BJ (cell line): Measurements from ENCODE around the gene ERC1. TPM values are rescaled to one million over a fixed set of nuclear protein-coding genes. Genes with fewer than 3 reads are reported as not detected.

Source experiments
- CTCF ChIA-PET: fragments of 350-600 bp; formaldehyde crosslinking; extraction: SDS; loops from one replicate; lab custom pipeline; 2021; ENCODE audit warnings: antibody characterized with exemption, inconsistent platforms; lab: Yijun Ruan, JAX
- POLR2A ChIA-PET: fragments of 300-600 bp; sonication (Branson Sonifier 250); formaldehyde crosslinking; extraction: SDS; loops from one replicate; lab custom pipeline; 2021; ENCODE audit warnings: antibody characterized with exemption; lab: Charles Lee
- DNase-seq: peaks from one replicate; pipeline ENCODE4 v3.0.0-alpha.2; 2011; ENCODE audit warnings: low read depth
- H3K27me3 ChIP-seq: 2 replicates; pipeline ENCODE4 v1.6.0; 2011; ENCODE audit warnings: low read length; ENCODE audit not compliant: control insufficient read depth, insufficient read depth
- H3K36me3 ChIP-seq: 2 replicates; pipeline ENCODE4 v1.5.1; 2011; ENCODE audit warnings: low read length; ENCODE audit not compliant: control insufficient read depth, insufficient read depth
- H3K4me3 ChIP-seq: 2 replicates; pipeline ENCODE4 v1.5.1; 2011; ENCODE audit warnings: low read depth, mild to moderate bottlenecking, control low read depth, low read length
- CTCF ChIP-seq: IDR thresholded peaks from 2 replicates; pipeline ENCODE4 v1.5.1; 2011; ENCODE audit warnings: low read depth, mild to moderate bottlenecking, control low read depth, inconsistent platforms, low read length, moderate library complexity; ENCODE audit not compliant: insufficient read depth
- polyA plus RNA-seq: library from polyadenylated mRNA; depleted of rRNA; stranded (reverse); fragments of >200 nt; gene quantifications from 2 replicates; pipeline ENCODE4 v1.2.3, GENCODE V29; 2011

The ERC1 gene
- polyA plus RNA-seq, 1 experiment: 14.5 TPM

GRCh38 chr12:1326258-1326657 lies 335.2 kb downstream of the ERC1 start:
- H3K4me3 ChIP-seq: no peak overlapping the region
- DNase-seq: no peak
- TF ChIP-seq CTCF: no peak
- ChIA-PET CTCF (interaction anchor here (0.7 kb wide), 1 partner anchor 28 kb away, joined by 3 read pairs; no protein-coding TSS in a partner anchor), POLR2A (no interaction called here)
- no peaks in the 10 kb centered on the region for H3K27me3 ChIP-seq
- no peaks in the 10 kb centered on the region for H3K36me3 ChIP-seq

DNA sequence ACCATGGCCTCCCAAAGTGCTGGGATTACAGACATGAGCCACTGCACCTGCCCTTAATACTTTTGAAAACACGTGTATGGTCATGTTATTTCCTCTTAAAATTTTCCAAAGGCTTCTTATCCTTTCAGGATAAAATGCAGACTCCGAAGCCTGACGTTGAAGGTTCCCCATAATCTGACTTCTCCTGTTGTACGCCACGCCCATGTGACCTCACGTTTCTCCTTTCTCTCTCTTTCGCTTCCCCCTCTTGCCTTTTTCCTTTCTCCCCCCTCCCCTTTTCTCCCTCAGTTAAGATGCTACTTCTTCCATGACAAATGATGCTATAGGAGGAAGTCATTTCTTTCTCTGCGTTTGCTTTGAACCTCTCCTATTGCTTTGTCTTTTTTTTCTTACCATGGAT lies 337.4 kb downstream of the ERC1 start:
- CTCF ChIA-PET: interaction anchor here (0.7 kb wide), 1 partner anchor 434 kb away, joined by 3 read pairs; no protein-coding TSS in a partner anchor
- no peaks in the 10 kb centered on the region for H3K36me3 ChIP-seq
- DNase-seq: no peak

DNA sequence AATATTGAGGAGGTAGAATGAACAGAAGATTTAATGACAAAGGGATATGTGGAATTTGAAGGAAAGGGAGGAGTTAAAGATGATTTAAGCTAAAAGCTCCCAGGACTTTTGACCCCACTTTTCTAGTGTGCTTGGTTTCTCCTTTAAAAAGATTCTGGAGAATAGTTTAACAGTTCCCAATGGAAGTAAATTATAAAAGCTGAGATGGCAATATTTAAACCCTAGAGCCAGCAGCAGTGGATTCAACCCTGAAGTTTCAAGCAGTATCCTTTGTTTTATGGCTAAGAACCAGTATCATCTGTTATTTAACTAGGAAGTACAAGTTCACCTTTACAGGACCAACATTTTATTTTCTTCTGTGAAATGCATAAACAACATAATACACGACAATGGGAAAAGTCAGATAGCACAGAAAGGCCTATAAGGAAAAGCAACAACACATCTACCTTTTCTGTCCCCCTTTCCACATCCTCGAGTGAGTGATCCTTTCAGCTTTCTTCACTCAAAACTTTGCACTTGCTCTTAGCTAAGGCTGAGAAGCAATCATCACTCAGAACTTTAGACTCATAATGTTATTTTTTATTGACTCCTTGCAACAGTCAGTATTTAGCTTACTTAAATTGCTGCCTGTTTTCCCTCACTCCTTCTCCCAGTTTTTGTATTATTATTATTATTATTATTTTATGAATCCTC lies 338.9 kb downstream of the ERC1 start:
- Histone ChIP-seq H3K4me3 (no peak overlapping the region), H3K27me3 (no peaks in the 10 kb centered on the region), H3K36me3 (no peaks in the 10 kb centered on the region)
- no peak for DNase-seq
- ChIA-PET POLR2A (no interaction called here), CTCF (no interaction called here)
- TF ChIP-seq CTCF: no peak

More for the DNA sequence above, 337.4 kb downstream of the ERC1 start:
- POLR2A ChIA-PET: no interaction called here
- TF ChIP-seq CTCF: no peak
- Histone ChIP-seq H3K27me3 (no peaks in the 10 kb centered on the region), H3K4me3 (no peak overlapping the region)

- Histone ChIP-seq H3K4me3 (no peak overlapping the region), H3K36me3 (no peaks in the 10 kb centered on the region), H3K27me3 (no peaks in the 10 kb centered on the region)
- ChIA-PET POLR2A (no interaction called here), CTCF (interaction anchor here (0.6 kb wide), 1 partner anchor 103 kb away, joined by 3 read pairs; no protein-coding TSS in a partner anchor)
- TF ChIP-seq CTCF: no peak
- DNase-seq: no peak
Measured at GRCh38 chr12:1330477-1330827, 339.4 kb downstream of the ERC1 start.

GRCh38 chr12:1332327-1332726 lies 341.3 kb downstream of the ERC1 start:
- CTCF ChIA-PET: interaction anchor here (0.7 kb wide), 1 partner anchor 40 kb away, joined by 3 read pairs; no protein-coding TSS in a partner anchor
- no peak for DNase-seq
- no peaks in the 10 kb centered on the region for H3K27me3 ChIP-seq
- POLR2A ChIA-PET: no interaction called here
- H3K4me3 ChIP-seq: no peak overlapping the region
- H3K36me3 ChIP-seq: no peaks in the 10 kb centered on the region
- TF ChIP-seq CTCF: no peak
